Fibroblast of lung (primary cell): ENCODE data around the gene R3HCC1L.
"Not testable (repeated sequence)": the region's sequence is repeated elsewhere in the genome, so short reads cannot be mapped to it uniquely, and the experiment has no call there.

ENCODE experiments used
- CTCF ChIP-seq, 2 donors: IDR thresholded peaks in 1 of 2; conservative IDR thresholded peaks in 1 of 2; 1 replicate in 1 of 2; 2 replicates in 1 of 2; pipeline ENCODE4 v1.5.1; 2011 to 2012; ENCODE audit warnings: low read length in 2 of 2, control low read depth in 1 of 2, inconsistent platforms in 1 of 2, low read depth in 1 of 2, mild to moderate bottlenecking in 1 of 2
- EZH2 ChIP-seq: IDR thresholded peaks from 2 replicates; pipeline ENCODE4 v1.5.1; 2012; ENCODE audit warnings: low read length, control low read depth, mild to moderate bottlenecking; ENCODE audit errors: missing control alignments

- not testable (repeated sequence) for TF ChIP-seq CTCF (conservative IDR thresholded peaks at IDR 0.05 in 1 of 2, IDR thresholded peaks at IDR 0.05 in 1 of 2; ENCODE audit: low read depth in 1 of 2, low read length in 2 of 2); EZH2
Observed at GRCh38 chr10:98133075-98133752, 1.2 kb upstream of the R3HCC1L start.
